ENCODE data around the gene CDH20.

CDH20 gene

DNA sequence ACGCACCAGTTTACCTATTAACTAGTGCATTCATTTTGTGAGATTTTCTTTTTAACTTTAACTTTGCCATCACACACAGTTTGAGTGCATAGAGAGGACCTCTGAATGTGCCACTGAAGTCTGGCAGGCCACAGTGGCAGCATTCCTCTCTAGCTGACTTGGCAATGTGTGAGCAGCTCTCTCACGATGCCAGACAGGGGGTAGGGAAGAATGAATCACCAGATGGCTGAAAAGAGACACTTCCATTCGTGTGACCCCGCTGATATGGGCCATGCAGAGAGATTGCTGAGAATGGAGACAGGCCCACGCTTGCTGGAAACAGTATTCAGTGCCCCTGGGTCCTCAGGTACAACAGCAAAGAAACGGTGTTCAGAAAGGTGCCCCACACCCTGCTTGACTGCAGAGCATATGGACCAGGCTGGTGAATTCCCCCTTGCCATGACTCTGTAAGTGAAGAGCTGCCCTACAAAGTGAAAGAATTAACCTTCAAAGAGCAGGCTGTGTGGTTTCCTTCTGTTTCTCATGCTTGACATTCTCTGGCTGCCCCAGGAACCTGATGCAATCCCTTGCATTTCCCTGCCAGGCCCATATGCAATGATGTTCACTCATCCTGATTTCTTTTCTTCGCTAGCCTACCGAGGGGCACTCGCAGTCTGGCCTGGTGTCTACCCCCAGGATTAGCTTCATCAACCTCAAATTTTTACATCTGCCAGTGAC lies 236.1 kb downstream of the CDH20 start:
- H3K4me3 ChIP-seq (ENCODE audit: low read depth, low read length) = no peak overlapping the region
- no peaks in the 10 kb centered on the region for H3K9me3 ChIP-seq (ENCODE audit: control insufficient read depth, insufficient read depth, low read depth, low read length)
- H3K27ac ChIP-seq (ENCODE audit: extremely low read depth, low read depth, low read length) = no peak overlapping the region
- H3K36me3 ChIP-seq (ENCODE audit: control insufficient read depth in 2 of 2, insufficient read depth in 1 of 2, low read length in 2 of 2) = no peaks in the 10 kb centered on the region
- POLR2A ChIA-PET = no interaction called here
- no peak for TF ChIP-seq ZNF623 (tag by site-specific recombination; IDR thresholded peaks at IDR 0.05)
- TF ChIP-seq ZNF174 (tag by site-specific recombination; IDR thresholded peaks at IDR 0.05) = no peak
- TF ChIP-seq ZNF837 (tag by site-specific recombination; IDR thresholded peaks at IDR 0.05) = no peak
- TF ChIP-seq, protein P1, sequence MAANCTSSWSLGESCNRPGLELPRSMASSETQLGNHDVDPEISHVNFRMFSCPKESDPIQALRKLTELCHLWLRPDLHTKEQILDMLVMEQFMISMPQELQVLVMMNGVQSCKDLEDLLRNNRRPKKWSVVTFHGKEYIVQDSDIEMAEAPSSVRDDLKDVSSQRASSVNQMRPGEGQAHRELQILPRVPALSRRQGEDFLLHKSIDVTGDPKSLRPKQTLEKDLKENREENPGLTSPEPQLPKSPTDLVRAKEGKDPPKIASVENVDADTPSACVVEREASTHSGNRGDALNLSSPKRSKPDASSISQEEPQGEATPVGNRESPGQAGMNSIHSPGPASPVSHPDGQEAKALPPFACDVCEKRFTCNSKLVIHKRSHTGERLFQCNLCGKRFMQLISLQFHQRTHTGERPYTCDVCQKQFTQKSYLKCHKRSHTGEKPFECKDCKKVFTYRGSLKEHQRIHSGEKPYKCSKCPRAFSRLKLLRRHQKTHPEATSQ (tag by site-specific recombination; IDR thresholded peaks at IDR 0.05) = no peak
- no peak for TF ChIP-seq ZNF549 (tag by site-specific recombination; IDR thresholded peaks at IDR 0.05)
- TF ChIP-seq, protein P2, sequence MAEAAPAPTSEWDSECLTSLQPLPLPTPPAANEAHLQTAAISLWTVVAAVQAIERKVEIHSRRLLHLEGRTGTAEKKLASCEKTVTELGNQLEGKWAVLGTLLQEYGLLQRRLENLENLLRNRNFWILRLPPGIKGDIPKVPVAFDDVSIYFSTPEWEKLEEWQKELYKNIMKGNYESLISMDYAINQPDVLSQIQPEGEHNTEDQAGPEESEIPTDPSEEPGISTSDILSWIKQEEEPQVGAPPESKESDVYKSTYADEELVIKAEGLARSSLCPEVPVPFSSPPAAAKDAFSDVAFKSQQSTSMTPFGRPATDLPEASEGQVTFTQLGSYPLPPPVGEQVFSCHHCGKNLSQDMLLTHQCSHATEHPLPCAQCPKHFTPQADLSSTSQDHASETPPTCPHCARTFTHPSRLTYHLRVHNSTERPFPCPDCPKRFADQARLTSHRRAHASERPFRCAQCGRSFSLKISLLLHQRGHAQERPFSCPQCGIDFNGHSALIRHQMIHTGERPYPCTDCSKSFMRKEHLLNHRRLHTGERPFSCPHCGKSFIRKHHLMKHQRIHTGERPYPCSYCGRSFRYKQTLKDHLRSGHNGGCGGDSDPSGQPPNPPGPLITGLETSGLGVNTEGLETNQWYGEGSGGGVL (tag by site-specific recombination; IDR thresholded peaks at IDR 0.05) = no peak
- no peak for TF ChIP-seq ZSCAN18 (tag by site-specific recombination; IDR thresholded peaks at IDR 0.05)
- no peak for TF ChIP-seq OVOL3 (tag by site-specific recombination; IDR thresholded peaks at IDR 0.05)
- no peak for TF ChIP-seq OSR2 (tag by site-specific recombination; IDR thresholded peaks at IDR 0.05)
- TF ChIP-seq ZBTB8A (tag by site-specific recombination; IDR thresholded peaks at IDR 0.05) = no peak
- TF ChIP-seq ZNF341 (tag by site-specific recombination; IDR thresholded peaks at IDR 0.05; ENCODE audit: low read depth) = no peak
- TF ChIP-seq ZNF777 (tag by site-specific recombination; IDR thresholded peaks at IDR 0.05; ENCODE audit: borderline replicate concordance) = no peak
- TF ChIP-seq, protein P3, sequence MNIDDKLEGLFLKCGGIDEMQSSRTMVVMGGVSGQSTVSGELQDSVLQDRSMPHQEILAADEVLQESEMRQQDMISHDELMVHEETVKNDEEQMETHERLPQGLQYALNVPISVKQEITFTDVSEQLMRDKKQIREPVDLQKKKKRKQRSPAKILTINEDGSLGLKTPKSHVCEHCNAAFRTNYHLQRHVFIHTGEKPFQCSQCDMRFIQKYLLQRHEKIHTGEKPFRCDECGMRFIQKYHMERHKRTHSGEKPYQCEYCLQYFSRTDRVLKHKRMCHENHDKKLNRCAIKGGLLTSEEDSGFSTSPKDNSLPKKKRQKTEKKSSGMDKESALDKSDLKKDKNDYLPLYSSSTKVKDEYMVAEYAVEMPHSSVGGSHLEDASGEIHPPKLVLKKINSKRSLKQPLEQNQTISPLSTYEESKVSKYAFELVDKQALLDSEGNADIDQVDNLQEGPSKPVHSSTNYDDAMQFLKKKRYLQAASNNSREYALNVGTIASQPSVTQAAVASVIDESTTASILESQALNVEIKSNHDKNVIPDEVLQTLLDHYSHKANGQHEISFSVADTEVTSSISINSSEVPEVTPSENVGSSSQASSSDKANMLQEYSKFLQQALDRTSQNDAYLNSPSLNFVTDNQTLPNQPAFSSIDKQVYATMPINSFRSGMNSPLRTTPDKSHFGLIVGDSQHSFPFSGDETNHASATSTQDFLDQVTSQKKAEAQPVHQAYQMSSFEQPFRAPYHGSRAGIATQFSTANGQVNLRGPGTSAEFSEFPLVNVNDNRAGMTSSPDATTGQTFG (tag by site-specific recombination; IDR thresholded peaks at IDR 0.05; ENCODE audit: borderline replicate concordance) = no peak
- TF ChIP-seq ZNF214 (tag by site-specific recombination; IDR thresholded peaks at IDR 0.05; ENCODE audit: borderline replicate concordance) = no peak
- CTCF ChIA-PET = interaction anchor here (0.7 to 2.4 kb wide), 2 partner anchors 13 to 17 kb away, joined by 3 to 10 read pairs; no protein-coding TSS in a partner anchor
- no peaks in the 10 kb centered on the region for H3K4me1 ChIP-seq (ENCODE audit: control insufficient read depth, insufficient read depth, low read length)

- CTCF ChIA-PET = interaction anchor here (0.7 to 2.4 kb wide), 2 partner anchors 12 to 18 kb away, joined by 3 to 10 read pairs; no protein-coding TSS in a partner anchor
- no peaks in the 10 kb centered on the region for H3K4me1 ChIP-seq (ENCODE audit: control insufficient read depth, insufficient read depth, low read length)
- POLR2A ChIA-PET = no interaction called here
- no peak overlapping the region for H3K27ac ChIP-seq (ENCODE audit: extremely low read depth, low read depth, low read length)
- H3K36me3 ChIP-seq (ENCODE audit: control insufficient read depth in 2 of 2, insufficient read depth in 1 of 2, low read length in 2 of 2) = no peaks in the 10 kb centered on the region
- TF ChIP-seq ZNF596 (tag by site-specific recombination; IDR thresholded peaks at IDR 0.05) (no peak), ATF2 (tag by site-specific recombination; IDR thresholded peaks at IDR 0.05; ENCODE audit: low read depth) (no peak), OVOL3 (tag by site-specific recombination; IDR thresholded peaks at IDR 0.05) (no peak), ZNF16 (tag by site-specific recombination; IDR thresholded peaks at IDR 0.05; ENCODE audit: low read depth) (no peak), ZNF658 (tag by site-specific recombination; IDR thresholded peaks at IDR 0.05) (no peak), ZNF202 (tag by site-specific recombination; IDR thresholded peaks at IDR 0.05; ENCODE audit: borderline replicate concordance) (no peak), KLF8 (tag by site-specific recombination; IDR thresholded peaks at IDR 0.05) (no peak)
- no peak overlapping the region for H3K4me3 ChIP-seq (ENCODE audit: low read depth, low read length)
- no peaks in the 10 kb centered on the region for H3K9me3 ChIP-seq (ENCODE audit: control insufficient read depth, insufficient read depth, low read depth, low read length)
These were observed 236.8 kb downstream of the CDH20 start for GRCh38 chr18:61570070-61570469.
